Measurements from ENCODE around the gene INA. TPM values are rescaled to one million over a fixed set of nuclear protein-coding genes. Genes with fewer than 3 reads are reported as not detected.

Gene INA
- total RNA-seq, 1 experiment from 2014 or later = not detected

GRCh38 chr10:103281753-103282152 is 4.8 kb downstream of the INA start:
- Histone ChIP-seq H3K79me2 (ENCODE audit: insufficient read depth, low read length) (no peaks in the 10 kb centered on the region), H3K27me3 (ENCODE audit: insufficient read depth, low read length) (peaks cover 47% of the 10 kb centered on the region), H3K4me2 (ENCODE audit: low read length) (no peak overlapping the region), H3K4me1 (ENCODE audit: control insufficient read depth in 1 of 2, insufficient read depth in 2 of 2, low read length in 2 of 2) (no peaks in the 10 kb centered on the region), H3K4me3 (replicated peaks in 1 of 2; ENCODE audit: low read depth in 1 of 2, low read length in 2 of 2) (no peak overlapping the region), H3K27ac (ENCODE audit: low read depth, low read length) (no peak overlapping the region), H3K9me2 (ENCODE audit: insufficient read depth) (no peaks in the 10 kb centered on the region), H3K9me3 (ENCODE audit: control insufficient read depth in 1 of 2, insufficient read depth in 1 of 2, low read depth in 1 of 2, low read length in 2 of 2) (no peaks in the 10 kb centered on the region), H2AFZ (ENCODE audit: low read depth, low read length, poor library complexity, severe bottlenecking) (no peak overlapping the region), H4K20me1 (ENCODE audit: insufficient read depth) (no peaks in the 10 kb centered on the region), H3K9ac (ENCODE audit: low read length) (no peak overlapping the region), H3K36me3 (ENCODE audit: control insufficient read depth in 1 of 2, insufficient read depth in 2 of 2, low read length in 2 of 2) (no peaks in the 10 kb centered on the region)
- ChIA-PET RAD21 (ENCODE audit: low non-redundant PET in 1 of 2, low total read pairs in 2 of 2, uncharacterized antibody in 2 of 2, unreplicated experiment in 2 of 2) (no interaction called here), CTCF (no interaction called here), POLR2A (no interaction called here)
- no peak for ATAC-seq
- TF ChIP-seq TCF7L2 (IDR thresholded peaks at IDR 0.05; ENCODE audit: borderline replicate concordance, extremely low read depth, insufficient read depth, insufficient read length) (peak; percentile 72), CTCF (IDR thresholded peaks at IDR 0.05 in 2 of 3, conservative IDR thresholded peaks at IDR 0.05 in 1 of 3; ENCODE audit: borderline replicate concordance in 1 of 3, insufficient read depth in 1 of 3, low read depth in 2 of 3, low read length in 2 of 3) (no peak)
- intact Hi-C loops (cut with micrococcal nuclease) = loop anchor here (2.0 kb wide), 1 partner anchor 17 kb away; no protein-coding TSS in a partner anchor
- DNase-seq (ENCODE audit: low read depth, low spot score) = no peak
- no TSS peak for BruUV-seq (replicated peaks)

GRCh38 chr10:103282961-103283360 is 6.0 kb downstream of the INA start:
- RAD21 ChIA-PET (ENCODE audit: low non-redundant PET in 1 of 2, low total read pairs in 2 of 2, uncharacterized antibody in 2 of 2, unreplicated experiment in 2 of 2) = no interaction called here
- intact Hi-C loops (cut with micrococcal nuclease) = loop anchor here (2.0 kb wide), 1 partner anchor 18 kb away; no protein-coding TSS in a partner anchor
- Histone ChIP-seq H3K36me3 (ENCODE audit: control insufficient read depth in 1 of 2, insufficient read depth in 2 of 2, low read length in 2 of 2) (no peaks in the 10 kb centered on the region), H3K4me2 (ENCODE audit: low read length) (no peak overlapping the region), H2AFZ (ENCODE audit: low read depth, low read length, poor library complexity, severe bottlenecking) (no peak overlapping the region), H3K9ac (ENCODE audit: low read length) (no peak overlapping the region), H3K9me2 (ENCODE audit: insufficient read depth) (no peaks in the 10 kb centered on the region), H3K27me3 (ENCODE audit: insufficient read depth, low read length) (peaks cover 54% of the 10 kb centered on the region), H3K79me2 (ENCODE audit: insufficient read depth, low read length) (no peaks in the 10 kb centered on the region), H3K27ac (ENCODE audit: low read depth, low read length) (no peak overlapping the region), H3K9me3 (ENCODE audit: control insufficient read depth in 1 of 2, insufficient read depth in 1 of 2, low read depth in 1 of 2, low read length in 2 of 2) (no peaks in the 10 kb centered on the region), H3K4me3 (replicated peaks in 1 of 2; ENCODE audit: low read depth in 1 of 2, low read length in 2 of 2) (no peak overlapping the region), H4K20me1 (ENCODE audit: insufficient read depth) (no peaks in the 10 kb centered on the region), H3K4me1 (ENCODE audit: control insufficient read depth in 1 of 2, insufficient read depth in 2 of 2, low read length in 2 of 2) (no peaks in the 10 kb centered on the region)
- DNase-seq (ENCODE audit: low read depth, low spot score) (no peak), ATAC-seq (no peak)
- TF ChIP-seq ZBTB33 (IDR thresholded peaks at IDR 0.05; ENCODE audit: extremely low read depth, insufficient replicate concordance, low read length) (no peak), POLR2AphosphoS5 (IDR thresholded peaks at IDR 0.05; ENCODE audit: low read depth, low read length) (no peak), REST (IDR thresholded peaks at IDR 0.05; ENCODE audit: low read depth) (no peak), ZNF274 (IDR thresholded peaks at IDR 0.05; ENCODE audit: low read depth, low read length) (no peak), EZH2phosphoT487 (IDR thresholded peaks at IDR 0.05; ENCODE audit: borderline replicate concordance) (no peak), MAX (IDR thresholded peaks at IDR 0.05) (no peak), JUND (IDR thresholded peaks at IDR 0.05) (no peak), SP1 (IDR thresholded peaks at IDR 0.05; ENCODE audit: low read depth) (no peak)
- POLR2A ChIA-PET = no interaction called here
- no TSS peak for BruUV-seq (replicated peaks)
- CTCF ChIA-PET = no interaction called here

Data from HCT116 (cell line).